CD4-positive, CD25-positive, alpha-beta regulatory T cell (primary cell): ENCODE data around the gene HOXA4. TPM values are rescaled to one million over a fixed set of nuclear protein-coding genes. Genes with fewer than 3 reads are reported as not detected.

Experiments
- ATAC-seq, 2 donors: fragments of 150-1000 bp; cut with Tn5 transposase; one replicate each; pipeline ENCODE4 v1.10.0; 2021; ENCODE audit warnings: low read depth in 2 of 2, moderate number of reproducible peaks in 2 of 2, moderate library complexity in 1 of 2
- DNase-seq, 3 donors: peaks; one replicate each; pipeline versions ENCODE4 v3.0.0 to v3.0.0-alpha.2; 2012 to 2022; ENCODE audit warnings: mixed read lengths in 1 of 3
- H3K27ac ChIP-seq: one replicate; pipeline ENCODE4 v1.7.0; 2013; ENCODE audit warnings: mild to moderate bottlenecking, low read length; ENCODE audit not compliant: insufficient read depth, poor library complexity, severe bottlenecking
- H3K27me3 ChIP-seq: one replicate; pipeline ENCODE4 v1.7.0; 2013; ENCODE audit warnings: low read length; ENCODE audit not compliant: control insufficient read depth, insufficient read depth
- H3K36me3 ChIP-seq: one replicate; pipeline ENCODE4 v1.7.0; 2013; ENCODE audit warnings: mild to moderate bottlenecking, low read length, moderate library complexity; ENCODE audit not compliant: control insufficient read depth, insufficient read depth
- H3K4me1 ChIP-seq: 2 replicates; pipeline ENCODE4 v1.7.0; 2013; ENCODE audit warnings: mild to moderate bottlenecking, low read length; ENCODE audit not compliant: insufficient read depth, control insufficient read depth, poor library complexity, severe bottlenecking
- H3K4me3 ChIP-seq: one replicate; pipeline ENCODE4 v1.7.0; 2013; ENCODE audit warnings: low read depth, mild to moderate bottlenecking, low read length, moderate library complexity
- H3K9me3 ChIP-seq, 2 experiments: 1 replicate in 1 of 2; 2 replicates in 1 of 2; pipeline ENCODE4 v1.7.0; 2013; ENCODE audit warnings: low read length in 2 of 2, mild to moderate bottlenecking in 1 of 2, moderate library complexity in 1 of 2; ENCODE audit not compliant: control insufficient read depth in 2 of 2
- H3K27ac Mint-ChIP-seq, 3 donors: one replicate each; pipeline ENCODE4 v1.8.0; 2020 to 2022; ENCODE audit warnings: mild to moderate bottlenecking in 3 of 3, mixed read lengths in 3 of 3, moderate library complexity in 2 of 3
- H3K27me3 Mint-ChIP-seq: one replicate; pipeline ENCODE4 v1.8.0; 2022; ENCODE audit warnings: mild to moderate bottlenecking, mixed read lengths
- H3K36me3 Mint-ChIP-seq: one replicate; pipeline ENCODE4 v1.8.0; 2020; ENCODE audit warnings: mixed read lengths
- H3K4me1 Mint-ChIP-seq, 4 donors: one replicate each; pipeline ENCODE4 v1.8.0; 2020 to 2022; ENCODE audit warnings: mixed read lengths in 4 of 4, mild to moderate bottlenecking in 1 of 4
- H3K4me3 Mint-ChIP-seq, 4 donors: one replicate each; pipeline ENCODE4 v1.8.0; 2020 to 2022; ENCODE audit warnings: mild to moderate bottlenecking in 4 of 4, mixed read lengths in 4 of 4, moderate library complexity in 3 of 4
- H3K9me3 Mint-ChIP-seq, 7 donors: one replicate each; pipeline ENCODE4 v1.8.0; 2020 to 2022; ENCODE audit warnings: mixed read lengths in 7 of 7, mild to moderate bottlenecking in 3 of 7, moderate library complexity in 2 of 7
- polyA plus RNA-seq, 4 donors: library from polyadenylated mRNA; unstranded; fragments of 300-500 nt; fragmentation: Illumina TruSeq; gene quantifications; one replicate each; pipeline ENCODE4 v1.2.3, GENCODE V29; 2021
- total RNA-seq: library from RNA; stranded (reverse); gene quantifications from one replicate; pipeline ENCODE4 v1.2.3, GENCODE V29; 2022

Gene HOXA4
- total and polyA plus RNA-seq, 5 donors from 2014 or later: 0.13 to 0.18 TPM; not detected in 3

GRCh38 chr7:27095050-27095896, 35.3 kb downstream of the HOXA4 start:
- Mint-ChIP-seq H3K27ac (peak overlapping the region; percentile 45 to 88 (median 48)), H3K27me3 (peaks cover 77% of the 10 kb centered on the region), H3K4me1 (peaks cover 11 to 47% (median 18%) of the 10 kb centered on the region in 4 donors), H3K4me3 (peak overlapping the region; percentile 94 to 98 (median 94)), H3K9me3 (peaks cover 0 to 6% (median 0%) of the 10 kb centered on the region in 7 donors), H3K36me3 (peaks cover 12% of the 10 kb centered on the region)
- Histone ChIP-seq H3K9me3 (no peaks in the 10 kb centered on the region), H3K4me3 (peak overlapping the region; percentile 71), H3K27ac (no peak overlapping the region), H3K36me3 (no peaks in the 10 kb centered on the region), H3K27me3 (peaks cover 26% of the 10 kb centered on the region), H3K4me1 (peaks cover 23% of the 10 kb centered on the region)
- ATAC-seq (peak; percentile 11 to 17), DNase-seq (peak in 2 of 3 donors; percentile 11 to 13)

DNA sequence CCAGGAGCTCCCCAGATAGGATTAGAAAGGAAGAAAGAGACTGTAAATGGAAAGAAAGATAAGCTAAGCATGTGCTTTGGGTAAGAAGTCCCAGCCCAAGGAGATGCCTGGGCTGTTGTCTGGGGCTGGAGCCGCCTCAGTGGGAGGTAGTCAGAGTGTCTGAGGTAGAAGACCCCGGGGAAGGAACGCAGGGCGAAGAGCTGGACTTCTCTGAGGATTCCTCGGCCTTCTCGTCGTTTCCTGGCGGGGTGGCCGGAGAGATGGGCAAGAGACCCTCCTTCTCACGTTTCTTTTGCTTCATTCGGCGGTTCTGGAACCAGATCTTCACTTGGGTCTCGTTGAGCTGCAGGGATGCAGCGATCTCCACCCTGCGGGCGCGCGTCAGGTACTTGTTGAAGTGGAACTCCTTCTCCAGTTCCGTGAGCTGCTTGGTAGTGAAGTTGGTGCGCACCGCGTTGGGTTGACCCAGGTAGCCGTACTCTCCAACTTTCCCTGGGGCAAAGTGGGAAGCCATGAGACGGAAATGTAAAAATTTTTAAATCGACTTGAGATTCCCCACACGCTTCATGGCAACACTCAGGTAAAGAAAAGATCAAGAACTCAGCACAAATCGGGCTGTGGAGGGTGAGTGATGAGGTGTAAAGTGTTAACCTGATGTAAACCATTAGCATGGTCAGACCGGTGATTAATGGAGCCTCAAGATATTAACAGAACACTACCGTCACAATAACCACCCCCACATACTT, 36.1 kb downstream of the HOXA4 start:
- H3K4me1 ChIP-seq: peaks cover 23% of the 10 kb centered on the region
- peak overlapping the region; percentile 94 to 98 (median 94) for H3K4me3 Mint-ChIP-seq
- H3K27me3 ChIP-seq: peaks cover 32% of the 10 kb centered on the region
- peak overlapping the region; percentile 71 for H3K4me3 ChIP-seq
- ATAC-seq: no peak
- peaks cover 0 to 4% (median 0%) of the 10 kb centered on the region in 7 donors for H3K9me3 Mint-ChIP-seq
- H3K27me3 Mint-ChIP-seq: peaks cover 77% of the 10 kb centered on the region
- peaks cover 8 to 44% (median 16%) of the 10 kb centered on the region in 4 donors for H3K4me1 Mint-ChIP-seq
- no peaks in the 10 kb centered on the region for H3K9me3 ChIP-seq
- DNase-seq: no peak
- no peak overlapping the region for H3K27ac ChIP-seq
- H3K36me3 ChIP-seq: no peaks in the 10 kb centered on the region
- H3K27ac Mint-ChIP-seq: peak overlapping the region in 1 of 3 donors; percentile 88
- H3K36me3 Mint-ChIP-seq: peaks cover 4% of the 10 kb centered on the region

DNA sequence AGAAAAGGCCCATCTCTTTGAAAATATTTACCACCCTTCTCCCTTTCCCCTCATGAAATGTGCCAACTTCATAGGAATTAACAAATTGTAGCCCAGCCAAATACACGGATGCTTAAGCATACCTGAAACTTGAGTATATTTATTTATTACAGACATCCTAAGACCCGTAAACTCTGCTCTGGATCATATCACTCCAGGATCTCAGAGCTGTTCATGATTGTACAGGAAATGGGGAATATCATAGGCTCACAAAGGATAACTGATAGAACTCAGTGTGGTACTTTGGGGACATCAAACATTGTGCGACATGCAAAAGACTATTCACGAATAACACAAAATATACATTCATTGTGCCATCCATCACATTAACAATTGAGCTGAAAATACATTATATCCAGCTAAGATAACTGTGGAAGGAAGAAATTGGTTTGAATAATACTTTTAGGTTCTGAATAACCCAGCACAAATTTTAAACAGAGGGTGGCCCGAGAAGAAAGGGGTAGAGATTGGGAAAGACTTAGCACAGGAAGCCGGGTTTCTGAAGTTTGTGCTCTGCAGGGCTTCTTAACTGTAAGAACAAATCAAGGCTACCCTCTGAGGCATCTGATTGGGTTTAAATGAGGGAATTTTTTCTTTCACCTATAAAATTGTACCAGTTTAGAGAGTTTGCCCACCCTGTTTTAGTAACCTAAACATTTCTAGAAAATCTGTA, 37.2 kb downstream of the HOXA4 start:
- Mint-ChIP-seq H3K27me3 (peaks cover 82% of the 10 kb centered on the region), H3K4me3 (peak overlapping the region in 2 of 4 donors; percentile 56 to 94)

DNA sequence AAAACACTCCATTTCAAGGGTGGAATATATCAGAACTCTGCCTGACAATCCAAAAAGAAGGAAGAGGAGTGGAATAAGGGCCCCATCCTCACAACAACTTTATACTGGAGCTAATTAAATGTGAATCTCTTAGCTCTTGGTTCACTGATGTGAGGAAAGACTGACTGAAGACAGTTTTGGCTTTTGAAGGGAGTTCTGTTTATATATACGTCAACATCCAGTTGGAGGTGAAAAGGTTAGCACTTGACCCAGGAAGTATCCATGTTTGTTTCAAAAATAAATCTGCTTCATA, 37.8 kb downstream of the HOXA4 start:
- H3K36me3 Mint-ChIP-seq: peaks cover 3% of the 10 kb centered on the region
- Histone ChIP-seq H3K36me3 (no peaks in the 10 kb centered on the region), H3K27me3 (peaks cover 40% of the 10 kb centered on the region), H3K4me3 (no peak overlapping the region), H3K27ac (no peak overlapping the region), H3K9me3 (no peaks in the 10 kb centered on the region), H3K4me1 (peaks cover 28% of the 10 kb centered on the region)
- peak overlapping the region in 1 of 4 donors; percentile 77 for H3K4me3 Mint-ChIP-seq
- peaks cover 0 to 4% (median 0%) of the 10 kb centered on the region in 7 donors for H3K9me3 Mint-ChIP-seq
- H3K27ac Mint-ChIP-seq: no peak overlapping the region
- DNase-seq (no peak), ATAC-seq (no peak)
- H3K27me3 Mint-ChIP-seq: peaks cover 82% of the 10 kb centered on the region
- peaks cover 6 to 42% (median 15%) of the 10 kb centered on the region in 4 donors for H3K4me1 Mint-ChIP-seq

More for the DNA sequence above, 37.2 kb downstream of the HOXA4 start:
- Mint-ChIP-seq H3K27ac (no peak overlapping the region), H3K9me3 (peaks cover 0 to 4% (median 0%) of the 10 kb centered on the region in 7 donors), H3K4me1 (peaks cover 6 to 43% (median 15%) of the 10 kb centered on the region in 4 donors), H3K36me3 (peaks cover 3% of the 10 kb centered on the region)
- Histone ChIP-seq H3K36me3 (no peaks in the 10 kb centered on the region), H3K27ac (no peak overlapping the region), H3K9me3 (no peaks in the 10 kb centered on the region), H3K4me1 (peaks cover 24% of the 10 kb centered on the region), H3K27me3 (peaks cover 40% of the 10 kb centered on the region), H3K4me3 (no peak overlapping the region)
- no peak for ATAC-seq
- no peak for DNase-seq

DNA sequence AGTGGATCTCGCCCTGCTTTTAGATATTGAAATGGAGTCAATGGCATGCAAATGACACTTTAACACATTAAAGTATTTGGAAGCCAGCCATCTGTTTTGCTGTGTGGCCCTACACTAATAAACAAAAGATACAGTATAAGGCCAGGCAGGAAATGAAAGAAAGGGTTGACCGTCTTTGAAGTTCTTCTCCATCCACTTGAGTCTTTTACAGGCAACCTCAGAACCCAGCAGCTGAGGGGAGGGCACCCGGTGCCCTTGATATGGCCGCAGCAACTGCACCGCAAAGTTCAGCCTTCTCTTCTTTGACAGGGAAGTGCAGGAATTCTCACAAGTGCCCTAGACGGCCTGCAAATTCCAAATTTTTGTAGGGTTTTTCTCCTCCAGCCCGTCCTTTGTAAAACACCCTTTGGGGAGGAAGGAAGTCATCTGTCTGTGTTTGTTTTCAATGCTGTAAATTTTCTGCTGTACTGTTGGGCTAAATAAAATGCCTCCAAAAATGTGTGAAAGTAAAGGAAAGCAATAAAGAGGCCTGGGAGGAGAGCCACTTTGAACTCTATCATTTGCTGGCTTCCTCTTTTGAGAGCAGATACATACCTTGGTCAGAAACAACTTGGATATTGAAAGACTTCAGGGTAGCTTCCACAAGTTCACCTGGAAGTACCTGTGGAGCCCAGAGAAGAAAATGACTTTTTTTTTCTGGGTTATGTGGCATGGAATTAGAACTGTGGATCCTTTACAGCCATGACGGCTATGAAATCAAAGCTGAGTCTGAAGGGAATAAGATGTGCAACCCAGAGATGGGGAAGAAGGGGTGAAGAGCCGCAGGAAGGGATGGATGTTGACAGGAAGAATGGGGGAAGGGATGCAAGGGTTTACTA, 38.4 kb downstream of the HOXA4 start:
- Histone ChIP-seq H3K9me3 (no peaks in the 10 kb centered on the region), H3K27me3 (peaks cover 42% of the 10 kb centered on the region), H3K4me3 (no peak overlapping the region), H3K36me3 (no peaks in the 10 kb centered on the region), H3K4me1 (peaks cover 22% of the 10 kb centered on the region), H3K27ac (no peak overlapping the region)
- H3K4me3 Mint-ChIP-seq: peak overlapping the region in 2 of 4 donors; percentile 12 to 77
- peaks cover 0 to 4% (median 0%) of the 10 kb centered on the region in 7 donors for H3K9me3 Mint-ChIP-seq
- H3K36me3 Mint-ChIP-seq: peaks cover 3% of the 10 kb centered on the region
- H3K4me1 Mint-ChIP-seq: peaks cover 4 to 42% (median 14%) of the 10 kb centered on the region in 4 donors
- no peak overlapping the region for H3K27ac Mint-ChIP-seq
- no peak for DNase-seq
- no peak for ATAC-seq
- H3K27me3 Mint-ChIP-seq: peaks cover 82% of the 10 kb centered on the region

GRCh38 chr7:27091105-27091504, 39.5 kb downstream of the HOXA4 start:
- Mint-ChIP-seq H3K27ac (no peak overlapping the region), H3K36me3 (peaks cover 3% of the 10 kb centered on the region), H3K4me1 (peaks cover 3 to 39% (median 13%) of the 10 kb centered on the region in 4 donors), H3K9me3 (peaks cover 0 to 4% (median 0%) of the 10 kb centered on the region in 7 donors), H3K27me3 (peaks cover 90% of the 10 kb centered on the region), H3K4me3 (no peak overlapping the region)
- Histone ChIP-seq H3K36me3 (no peaks in the 10 kb centered on the region), H3K27ac (no peak overlapping the region), H3K27me3 (peaks cover 44% of the 10 kb centered on the region), H3K9me3 (no peaks in the 10 kb centered on the region), H3K4me1 (peaks cover 17% of the 10 kb centered on the region), H3K4me3 (no peak overlapping the region)
- DNase-seq (no peak), ATAC-seq (no peak)
